Renal cortex interstitium (tissue), 11 donors: ENCODE data around the gene TASP1. TPM values are rescaled to one million over a fixed set of nuclear protein-coding genes. Genes with fewer than 3 reads are reported as not detected.
"Not testable (repeated sequence)": the region's sequence is repeated elsewhere in the genome, so short reads cannot be mapped to it uniquely, and the experiment has no call there.

ENCODE experiments used
- DNase-seq, 11 donors: peaks; one replicate each; pipeline ENCODE4 v3.0.0-alpha.2; 2013; ENCODE audit warnings: low read depth in 9 of 11, low spot score in 4 of 11; ENCODE audit errors: extremely low read depth in 1 of 11
- polyA plus RNA-seq, 3 donors: library from polyadenylated mRNA; unstranded; fragments of 120-200 nt; gene quantifications; one replicate each; pipeline ENCODE4 v1.2.1, GENCODE V29; 2013; ENCODE audit not compliant: insufficient read length in 3 of 3

TASP1 gene
- polyA plus RNA-seq, 3 donors, result 12.4 to 15.2 (median 14.1) TPM

- DNase-seq, result no peak
Observed at GRCh38 chr20:13525225-13525940, 113.3 kb downstream of the TASP1 start.

GRCh38 chr20:13524339-13524738 lies 114.4 kb downstream of the TASP1 start:
- no peak for DNase-seq

GRCh38 chr20:13517831-13518230 lies 120.9 kb downstream of the TASP1 start:
- DNase-seq, result no peak

GRCh38 chr20:13515796-13516558 lies 122.8 kb downstream of the TASP1 start:
- no peak for DNase-seq

GRCh38 chr20:13515291-13515690 lies 123.4 kb downstream of the TASP1 start:
- DNase-seq, result no peak

- DNase-seq, result no peak
Observed at GRCh38 chr20:13510837-13511488, 127.8 kb downstream of the TASP1 start.

GRCh38 chr20:13507646-13508045 lies 131.1 kb downstream of the TASP1 start:
- DNase-seq, result no peak

GRCh38 chr20:13501500-13501899 lies 137.2 kb downstream of the TASP1 start:
- no peak for DNase-seq

- DNase-seq, result no peak
Observed at GRCh38 chr20:13494019-13494418, 144.7 kb downstream of the TASP1 start.

- DNase-seq, result no peak
Observed at GRCh38 chr20:13493143-13493542, 145.6 kb downstream of the TASP1 start.

GRCh38 chr20:13492001-13492481 lies 146.7 kb downstream of the TASP1 start:
- DNase-seq, result peak in 4 of 11 donors; percentile 8 to 23 (median 10)

- DNase-seq, result no peak
Observed at GRCh38 chr20:13487202-13487601, 151.5 kb downstream of the TASP1 start.

- DNase-seq, result no peak
Observed at GRCh38 chr20:13486694-13487093, 152.0 kb downstream of the TASP1 start.

- DNase-seq, result no peak
Observed at GRCh38 chr20:13485576-13485975, 153.2 kb downstream of the TASP1 start.

- DNase-seq, result not testable (repeated sequence)
Observed at GRCh38 chr20:13485019-13485418, 153.7 kb downstream of the TASP1 start.

- not testable (repeated sequence) for DNase-seq
Observed at GRCh38 chr20:13483472-13483871, 155.3 kb downstream of the TASP1 start.

GRCh38 chr20:13478366-13478765 lies 160.4 kb downstream of the TASP1 start:
- no peak for DNase-seq

- no peak for DNase-seq
Observed at GRCh38 chr20:13474467-13474866, 164.3 kb downstream of the TASP1 start.

GRCh38 chr20:13469262-13469661 lies 169.5 kb downstream of the TASP1 start:
- DNase-seq, result no peak

- no peak for DNase-seq
Observed at GRCh38 chr20:13468166-13468565, 170.6 kb downstream of the TASP1 start.
